Activated CD8-positive, alpha-beta memory T cell treated with anti-CD3 and anti-CD28 coated beads, Interleukin-2, amount 50 U/mL, for 24 hours (primary cell): ENCODE measurements around the gene OR10K2.

Source experiments
- DNase-seq: peaks from one replicate; pipeline ENCODE4 v3.0.0-alpha.2; 2020; ENCODE audit errors: extremely low read depth

Gene OR10K2

DNA sequence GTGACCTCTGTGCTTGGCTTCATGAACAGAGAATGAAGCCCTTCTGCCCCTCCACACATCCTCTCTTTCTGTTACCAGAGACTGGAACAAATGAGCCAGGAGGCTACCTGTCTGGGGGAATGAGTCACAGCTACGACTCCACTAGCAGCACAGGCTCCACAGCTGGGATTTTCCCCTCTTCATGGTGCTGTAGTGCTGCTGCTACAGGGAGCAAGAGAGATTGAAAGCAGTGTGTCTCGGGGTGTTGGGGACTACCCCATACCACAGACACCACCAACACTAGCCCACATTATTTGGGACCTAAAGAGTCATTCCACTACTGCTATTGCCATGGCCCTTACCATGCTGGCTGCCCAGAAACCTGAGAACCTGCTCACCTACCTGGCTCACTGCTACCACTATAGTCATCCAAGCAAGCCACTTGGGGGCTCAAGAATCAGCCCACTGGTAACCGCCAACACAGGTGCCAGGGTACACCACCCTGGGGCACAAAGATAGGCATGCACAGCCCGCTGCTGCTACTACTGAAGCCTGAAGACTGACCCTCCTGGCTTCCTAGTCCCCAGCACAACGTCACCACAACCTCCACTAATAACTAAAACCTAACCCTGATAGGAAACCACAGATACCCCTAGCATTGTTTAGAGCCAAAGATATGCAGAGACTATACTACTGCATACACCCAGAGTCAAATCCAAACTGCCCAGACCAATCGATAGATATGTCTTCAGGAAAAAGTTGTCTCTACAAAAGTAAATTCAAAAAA, 54.7 kb downstream of the OR10K2 start:
- DNase-seq: no peak
